ENCODE results near the gene FAM131C.

FAM131C gene

GRCh38 chr1:16018749-16019643 lies 54.5 kb downstream of the FAM131C start:
- Histone ChIP-seq H3K27me3 (replicated peaks; ENCODE audit: control insufficient read depth, insufficient read depth, low read length, poor library complexity, severe bottlenecking) (no peaks in the 10 kb centered on the region), H3K4me3 (ENCODE audit: insufficient read depth, low read depth, low read length, poor library complexity, severe bottlenecking) (no peak overlapping the region), H3K4me1 (ENCODE audit: control insufficient read depth, insufficient read depth, low read length, poor library complexity, severe bottlenecking) (no peaks in the 10 kb centered on the region), H3K9me3 (ENCODE audit: control insufficient read depth, low read length) (no peaks in the 10 kb centered on the region), H3K36me3 (ENCODE audit: control insufficient read depth, insufficient read depth, low read length) (no peaks in the 10 kb centered on the region), H3K27ac (ENCODE audit: insufficient read depth, low read length, poor library complexity, severe bottlenecking) (no peak overlapping the region)
- DNase-seq: no peak

DNA sequence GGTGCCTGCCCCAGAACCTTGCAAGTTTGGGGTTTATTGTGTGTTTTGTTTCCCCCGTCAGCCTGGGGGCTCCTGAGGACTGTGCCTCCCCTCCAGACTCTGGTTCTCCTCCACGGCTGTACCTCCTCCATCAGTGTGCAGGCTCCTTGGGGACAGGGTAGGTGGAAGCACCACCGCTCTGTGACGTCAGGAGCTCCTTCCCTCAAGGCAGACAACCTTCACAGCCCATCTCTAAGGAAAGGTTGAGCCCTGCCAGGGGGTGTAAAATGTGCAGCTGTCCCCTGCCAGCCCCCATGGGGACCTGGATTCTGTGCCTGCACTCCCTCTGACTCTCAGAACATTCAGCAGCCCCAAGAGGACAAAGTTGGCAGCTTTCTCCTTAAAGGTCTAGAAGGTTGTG lies 55.1 kb downstream of the FAM131C start:
- Histone ChIP-seq H3K4me1 (ENCODE audit: control insufficient read depth, insufficient read depth, low read length, poor library complexity, severe bottlenecking) (no peaks in the 10 kb centered on the region), H3K27me3 (replicated peaks; ENCODE audit: control insufficient read depth, insufficient read depth, low read length, poor library complexity, severe bottlenecking) (peaks cover under 1% of the 10 kb centered on the region), H3K4me3 (ENCODE audit: insufficient read depth, low read depth, low read length, poor library complexity, severe bottlenecking) (no peak overlapping the region), H3K9me3 (ENCODE audit: control insufficient read depth, low read length) (no peaks in the 10 kb centered on the region), H3K27ac (ENCODE audit: insufficient read depth, low read length, poor library complexity, severe bottlenecking) (no peak overlapping the region), H3K36me3 (ENCODE audit: control insufficient read depth, insufficient read depth, low read length) (no peaks in the 10 kb centered on the region)
- no peak for DNase-seq

GRCh38 chr1:16017461-16018303 lies 55.8 kb downstream of the FAM131C start, which contains the start of gene HSPB7:
Gene HSPB7 (minus strand): TSS chr1:16018043. CDS start chr1:16017963, 80 bp downstream.
- H3K4me1 ChIP-seq (ENCODE audit: control insufficient read depth, insufficient read depth, low read length, poor library complexity, severe bottlenecking): peaks cover 6% of the 10 kb centered on the region
- no peak for DNase-seq
- no peak within 1 kb of the TSS for H3K27ac ChIP-seq (ENCODE audit: insufficient read depth, low read length, poor library complexity, severe bottlenecking)
- peaks cover 7% of the 10 kb centered on the region for H3K27me3 ChIP-seq (replicated peaks; ENCODE audit: control insufficient read depth, insufficient read depth, low read length, poor library complexity, severe bottlenecking)
- no peaks in the 10 kb centered on the region for H3K9me3 ChIP-seq (ENCODE audit: control insufficient read depth, low read length)
- no peak within 1 kb of the TSS for H3K4me3 ChIP-seq (ENCODE audit: insufficient read depth, low read depth, low read length, poor library complexity, severe bottlenecking)
- H3K36me3 ChIP-seq (ENCODE audit: control insufficient read depth, insufficient read depth, low read length): no peaks in the 10 kb centered on the region

GRCh38 chr1:16017076-16017460 lies 56.4 kb downstream of the FAM131C start:
- Histone ChIP-seq H3K4me3 (ENCODE audit: insufficient read depth, low read depth, low read length, poor library complexity, severe bottlenecking) (no peak overlapping the region), H3K27me3 (replicated peaks; ENCODE audit: control insufficient read depth, insufficient read depth, low read length, poor library complexity, severe bottlenecking) (peaks cover 7% of the 10 kb centered on the region), H3K36me3 (ENCODE audit: control insufficient read depth, insufficient read depth, low read length) (no peaks in the 10 kb centered on the region), H3K4me1 (ENCODE audit: control insufficient read depth, insufficient read depth, low read length, poor library complexity, severe bottlenecking) (peaks cover 6% of the 10 kb centered on the region), H3K27ac (ENCODE audit: insufficient read depth, low read length, poor library complexity, severe bottlenecking) (no peak overlapping the region), H3K9me3 (ENCODE audit: control insufficient read depth, low read length) (no peaks in the 10 kb centered on the region)
- no peak for DNase-seq

- H3K36me3 ChIP-seq (ENCODE audit: control insufficient read depth, insufficient read depth, low read length): no peaks in the 10 kb centered on the region
- H3K27me3 ChIP-seq (replicated peaks; ENCODE audit: control insufficient read depth, insufficient read depth, low read length, poor library complexity, severe bottlenecking): peaks cover 7% of the 10 kb centered on the region
- no peaks in the 10 kb centered on the region for H3K9me3 ChIP-seq (ENCODE audit: control insufficient read depth, low read length)
- no peak overlapping the region for H3K27ac ChIP-seq (ENCODE audit: insufficient read depth, low read length, poor library complexity, severe bottlenecking)
- peaks cover 6% of the 10 kb centered on the region for H3K4me1 ChIP-seq (ENCODE audit: control insufficient read depth, insufficient read depth, low read length, poor library complexity, severe bottlenecking)
- no peak overlapping the region for H3K4me3 ChIP-seq (ENCODE audit: insufficient read depth, low read depth, low read length, poor library complexity, severe bottlenecking)
- no peak for DNase-seq
These were observed 57.2 kb downstream of the FAM131C start for GRCh38 chr1:16015960-16016901.

GRCh38 chr1:16015491-16015890 lies 58.0 kb downstream of the FAM131C start:
- Histone ChIP-seq H3K4me3 (ENCODE audit: insufficient read depth, low read depth, low read length, poor library complexity, severe bottlenecking) (no peak overlapping the region), H3K27ac (ENCODE audit: insufficient read depth, low read length, poor library complexity, severe bottlenecking) (no peak overlapping the region), H3K27me3 (replicated peaks; ENCODE audit: control insufficient read depth, insufficient read depth, low read length, poor library complexity, severe bottlenecking) (peaks cover 7% of the 10 kb centered on the region), H3K36me3 (ENCODE audit: control insufficient read depth, insufficient read depth, low read length) (no peaks in the 10 kb centered on the region), H3K9me3 (ENCODE audit: control insufficient read depth, low read length) (no peaks in the 10 kb centered on the region), H3K4me1 (ENCODE audit: control insufficient read depth, insufficient read depth, low read length, poor library complexity, severe bottlenecking) (peaks cover 6% of the 10 kb centered on the region)
- no peak for DNase-seq

- Histone ChIP-seq H3K4me1 (ENCODE audit: control insufficient read depth, insufficient read depth, low read length, poor library complexity, severe bottlenecking) (peaks cover 6% of the 10 kb centered on the region), H3K9me3 (ENCODE audit: control insufficient read depth, low read length) (no peaks in the 10 kb centered on the region), H3K27ac (ENCODE audit: insufficient read depth, low read length, poor library complexity, severe bottlenecking) (no peak overlapping the region), H3K36me3 (ENCODE audit: control insufficient read depth, insufficient read depth, low read length) (no peaks in the 10 kb centered on the region), H3K4me3 (ENCODE audit: insufficient read depth, low read depth, low read length, poor library complexity, severe bottlenecking) (no peak overlapping the region), H3K27me3 (replicated peaks; ENCODE audit: control insufficient read depth, insufficient read depth, low read length, poor library complexity, severe bottlenecking) (peaks cover 7% of the 10 kb centered on the region)
- DNase-seq: no peak
These were observed 58.7 kb downstream of the FAM131C start for GRCh38 chr1:16014509-16015482.

GRCh38 chr1:16013908-16014258 lies 59.6 kb downstream of the FAM131C start:
- Histone ChIP-seq H3K4me3 (ENCODE audit: insufficient read depth, low read depth, low read length, poor library complexity, severe bottlenecking) (no peak overlapping the region), H3K36me3 (ENCODE audit: control insufficient read depth, insufficient read depth, low read length) (no peaks in the 10 kb centered on the region), H3K4me1 (ENCODE audit: control insufficient read depth, insufficient read depth, low read length, poor library complexity, severe bottlenecking) (peaks cover 6% of the 10 kb centered on the region), H3K27ac (ENCODE audit: insufficient read depth, low read length, poor library complexity, severe bottlenecking) (no peak overlapping the region), H3K9me3 (ENCODE audit: control insufficient read depth, low read length) (no peaks in the 10 kb centered on the region), H3K27me3 (replicated peaks; ENCODE audit: control insufficient read depth, insufficient read depth, low read length, poor library complexity, severe bottlenecking) (peaks cover 7% of the 10 kb centered on the region)
- no peak for DNase-seq

Data from effector memory CD4-positive, alpha-beta T cell (primary cell).